IMR-90 (cell line): Measurements from ENCODE around the gene DNM3. TPM values are rescaled to one million over a fixed set of nuclear protein-coding genes. Genes with fewer than 3 reads are reported as not detected.

Experiments
- ATAC-seq: fragments of 200-7000 bp; cut with Tn5 transposase; 2 replicates; pipeline ENCODE4 v1.9.1; 2020; ENCODE audit warnings: low read depth, mild to moderate bottlenecking, moderate library complexity
- BruUV-seq: library from RNA; stranded (reverse); fragments of 400-500 nt; replicated peaks from 2 replicates; lab custom pipeline; 2021; lab: Mats Ljungman, UMichigan
- CTCF ChIA-PET: fragments of 300-600 bp; formaldehyde crosslinking; extraction: SDS; loops from one replicate; lab custom pipeline; 2021; ENCODE audit warnings: antibody characterized with exemption; lab: Yijun Ruan, JAX
- POLR2A ChIA-PET: fragments of 300-600 bp; sonication (Branson Sonifier 250); formaldehyde crosslinking; loops from one replicate; lab custom pipeline; 2022; ENCODE audit warnings: antibody characterized with exemption; ENCODE audit not compliant: unreplicated experiment; lab: Charles Lee
- DNase-seq: peaks from one replicate; pipeline ENCODE4 v3.0.0; 2013
- H2AFZ ChIP-seq: replicated peaks from 2 replicates; pipeline ENCODE3; 2013; ENCODE audit warnings: low read length, mild to moderate bottlenecking; ENCODE audit not compliant: poor library complexity
- H2AK5ac ChIP-seq: 2 replicates; pipeline ENCODE4 v1.6.1; 2013; ENCODE audit warnings: low read depth, low read length, inconsistent platforms
- H2AK9ac ChIP-seq: replicated peaks from 2 replicates; pipeline ENCODE3; 2013; ENCODE audit warnings: mild to moderate bottlenecking, low read depth, low read length, moderate library complexity; ENCODE audit not compliant: poor library complexity
- H2BK120ac ChIP-seq: 2 replicates; pipeline ENCODE4 v1.6.1; 2013; ENCODE audit warnings: low read depth, low read length, inconsistent platforms
- H2BK15ac ChIP-seq: 3 replicates; pipeline ENCODE4 v1.6.1; 2013; ENCODE audit warnings: low read depth, low read length, inconsistent platforms
- H2BK20ac ChIP-seq: 2 replicates; pipeline ENCODE4 v1.6.1; 2013; ENCODE audit warnings: low read depth, mild to moderate bottlenecking, inconsistent platforms, low read length, moderate library complexity
- H2BK5ac ChIP-seq: 2 replicates; pipeline ENCODE4 v1.6.1; 2013; ENCODE audit warnings: mild to moderate bottlenecking, low read depth, low read length, inconsistent platforms; ENCODE audit not compliant: poor library complexity, severe bottlenecking
- H3K14ac ChIP-seq: replicated peaks from 2 replicates; pipeline ENCODE4 v1.6.1; 2013; ENCODE audit warnings: low read depth, low read length, inconsistent platforms
- H3K18ac ChIP-seq: 2 replicates; pipeline ENCODE4 v1.6.1; 2013; ENCODE audit warnings: low read depth, low read length, control low read depth
- H3K23ac ChIP-seq: 2 replicates; pipeline ENCODE4 v1.6.1; 2013; ENCODE audit warnings: low read depth, low read length, inconsistent platforms
- H3K27ac ChIP-seq: 2 replicates; pipeline ENCODE4 v1.5.1; 2013; ENCODE audit warnings: mild to moderate bottlenecking, control low read depth, low read length; ENCODE audit not compliant: insufficient read depth
- H3K27me3 ChIP-seq: 2 replicates; pipeline ENCODE4 v1.6.1; 2013; ENCODE audit warnings: low read length; ENCODE audit not compliant: control insufficient read depth, insufficient read depth
- H3K36me3 ChIP-seq: 2 replicates; pipeline ENCODE4 v1.6.1; 2013; ENCODE audit warnings: low read length, mixed read lengths; ENCODE audit not compliant: control insufficient read depth, insufficient read depth
- H3K4ac ChIP-seq: 2 replicates; pipeline ENCODE4 v1.6.1; 2013; ENCODE audit warnings: low read depth, low read length, inconsistent platforms
- H3K4me1 ChIP-seq: 2 replicates; pipeline ENCODE4 v1.6.1; 2013; ENCODE audit warnings: low read length, mixed read lengths; ENCODE audit not compliant: control insufficient read depth, insufficient read depth
- H3K4me2 ChIP-seq: 2 replicates; pipeline ENCODE4 v1.6.1; 2013; ENCODE audit warnings: low read depth, mild to moderate bottlenecking, control low read depth, low read length, moderate library complexity
- H3K4me3 ChIP-seq: 2 replicates; pipeline ENCODE4 v1.5.1; 2013; ENCODE audit warnings: low read depth, mild to moderate bottlenecking, control low read depth, low read length, moderate library complexity; ENCODE audit not compliant: insufficient read depth
- H3K56ac ChIP-seq: 2 replicates; pipeline ENCODE4 v1.6.1; 2013; ENCODE audit warnings: low read length, inconsistent platforms; ENCODE audit not compliant: insufficient read depth; ENCODE audit errors: extremely low read depth
- H3K79me1 ChIP-seq, 2 experiments: 2 replicates each; pipeline ENCODE4 v1.6.1; 2013; ENCODE audit warnings: low read length in 2 of 2, inconsistent platforms in 1 of 2, low read depth in 1 of 2
- H3K9ac ChIP-seq: 2 replicates; pipeline ENCODE4 v1.6.1; 2013; ENCODE audit warnings: low read depth, low read length, control low read depth
- H3K9me1 ChIP-seq: 2 replicates; pipeline ENCODE4 v1.6.1; 2013; ENCODE audit warnings: low read length, inconsistent platforms; ENCODE audit not compliant: insufficient read depth
- H3K9me3 ChIP-seq: 2 replicates; pipeline ENCODE4 v1.6.1; 2013; ENCODE audit warnings: low read length; ENCODE audit not compliant: control insufficient read depth, insufficient read depth
- H4K20me1 ChIP-seq: 2 replicates; pipeline ENCODE4 v1.6.1; 2013; ENCODE audit warnings: low read length, inconsistent platforms; ENCODE audit not compliant: insufficient read depth
- H4K5ac ChIP-seq: 2 replicates; pipeline ENCODE4 v1.6.1; 2013; ENCODE audit warnings: mild to moderate bottlenecking, low read depth, low read length, control low read depth
- H4K8ac ChIP-seq, 2 experiments: 2 replicates each; pipeline ENCODE4 v1.6.1; 2013; ENCODE audit warnings: low read depth in 2 of 2, low read length in 2 of 2, control low read depth in 1 of 2, inconsistent platforms in 1 of 2
- H4K91ac ChIP-seq: 2 replicates; pipeline ENCODE4 v1.6.1; 2013; ENCODE audit warnings: low read depth, low read length, inconsistent platforms; ENCODE audit not compliant: insufficient read depth
- BHLHE40 ChIP-seq: fragments of 150-350 bp; IDR thresholded peaks from 2 replicates; pipeline ENCODE4 v1.6.1; 2016; ENCODE audit warnings: mild to moderate bottlenecking, low read depth, low read length
- CEBPB ChIP-seq: IDR thresholded peaks from 2 replicates; pipeline ENCODE4 v1.6.1; 2012; ENCODE audit warnings: low read depth, low read length, improper control_type of control experiment
- CHD1 ChIP-seq: IDR thresholded peaks from 2 replicates; pipeline ENCODE4 v1.6.1; 2012; ENCODE audit warnings: low read depth, low read length, improper control_type of control experiment
- MAZ ChIP-seq: IDR thresholded peaks from 2 replicates; pipeline ENCODE4 v1.6.1; 2012; ENCODE audit warnings: low read depth, mild to moderate bottlenecking, low read length, improper control_type of control experiment, moderate library complexity, borderline replicate concordance
- MXI1 ChIP-seq: IDR thresholded peaks from 2 replicates; pipeline ENCODE4 v1.6.1; 2012; ENCODE audit warnings: low read depth, mild to moderate bottlenecking, low read length, moderate library complexity, borderline replicate concordance
- RAD21 ChIP-seq: IDR thresholded peaks from 2 replicates; pipeline ENCODE4 v1.6.1; 2012; ENCODE audit warnings: low read length, improper control_type of control experiment
- dilution Hi-C: fragments of 300-500 bp; cut with HindIII; formaldehyde crosslinking; loops from one replicate; pipeline ENCODE4 v1.14.3; 2018; ENCODE audit warnings: low sequenced_read_pairs; ENCODE audit not compliant: unreplicated experiment
- in situ Hi-C: fragments of 300-500 bp; cut with MboI; formaldehyde crosslinking; loops from 3 replicates; pipeline ENCODE4 v1.14.3; 2019; ENCODE audit warnings: low sequenced_read_pairs, inconsistent platforms, mixed read lengths
- intact Hi-C: fragments of 100-400 bp; cut with micrococcal nuclease; formaldehyde crosslinking; loops from 2 replicates; pipeline ENCODE4 v1.10.0; 2022
- polyA plus RNA-seq, 3 experiments: library from polyadenylated mRNA; depleted of rRNA; stranded (reverse); fragments of >200 nt; gene quantifications; 2 replicates each; pipeline ENCODE4 v1.2.3, GENCODE V29; 2012; ENCODE audit warnings: low replicate concordance in 1 of 3
- total RNA-seq: library from RNA; depleted of rRNA; stranded (reverse); fragments of >200 nt; gene quantifications from 2 replicates; pipeline ENCODE4 v1.2.3, GENCODE V29; 2012

DNM3 gene
- total and polyA plus RNA-seq, 2 of the 4 experiments (the other 2 are of a cell fraction): 0.36 TPM

- dilution Hi-C loops: no loop called here
Observed at GRCh38 chr1:172108161-172108893, 267.0 kb downstream of the DNM3 start.

More at GRCh38 chr1:172108161-172108893, 267.0 kb downstream of the DNM3 start:
- Histone ChIP-seq H3K4ac (no peak overlapping the region), H3K4me3 (no peak overlapping the region), H3K79me1 (no peaks in the 10 kb centered on the region), H2AK5ac (no peak overlapping the region), H4K8ac (no peak overlapping the region), H2BK5ac (no peak overlapping the region), H4K91ac (no peak overlapping the region), H4K20me1 (no peaks in the 10 kb centered on the region), H3K9ac (no peak overlapping the region), H3K14ac (no peak overlapping the region), H2BK20ac (no peak overlapping the region), H2AFZ (no peak overlapping the region), H4K5ac (no peak overlapping the region), H2BK15ac (no peak overlapping the region), H3K9me3 (no peaks in the 10 kb centered on the region), H3K18ac (no peak overlapping the region), H3K4me1 (no peaks in the 10 kb centered on the region), H3K9me1 (no peaks in the 10 kb centered on the region), H3K23ac (0 out of 2 replicates have a peak overlapping the region, but pooled peaks have one; percentile 29), H3K27ac (no peak overlapping the region), H3K36me3 (no peaks in the 10 kb centered on the region), H3K4me2 (no peak overlapping the region), H3K56ac (no peak overlapping the region), H2BK120ac (no peak overlapping the region), H2AK9ac (no peak overlapping the region), H3K27me3 (no peaks in the 10 kb centered on the region)
- intact Hi-C loops (no loop called here), in situ Hi-C loops (no loop called here)
- POLR2A ChIA-PET: no interaction called here
- ATAC-seq (no peak), DNase-seq (no peak)
- CTCF ChIA-PET: interaction anchor here (0.5 kb wide), 1 partner anchor 33 kb away, joined by 3 read pairs; no protein-coding TSS in a partner anchor
- no peak for TF ChIP-seq MAZ
- no peak for TF ChIP-seq CEBPB
- no peak for TF ChIP-seq MXI1
- no peak for TF ChIP-seq BHLHE40
- no peak for TF ChIP-seq RAD21
- TF ChIP-seq CHD1: no peak
- no TSS peak for BruUV-seq
